Epithelial cell of proximal tubule (primary cell): ENCODE results near the gene ECM1. TPM values are rescaled to one million over a fixed set of nuclear protein-coding genes. Genes with fewer than 3 reads are reported as not detected.

Experiments used
- DNase-seq: peaks from one replicate; pipeline ENCODE4 v3.0.0-alpha.2; 2011; ENCODE audit warnings: low read depth
- H3K4me3 ChIP-seq: 2 replicates; pipeline ENCODE4 v1.5.1; 2011; ENCODE audit warnings: low read depth, mild to moderate bottlenecking, low read length
- CTCF ChIP-seq: conservative IDR thresholded peaks from 2 replicates; pipeline ENCODE4 v1.5.1; 2012; ENCODE audit warnings: low read depth, mild to moderate bottlenecking, low read length
- total RNA-seq: library from RNA; depleted of rRNA; stranded (reverse); fragments of >200 nt; gene quantifications from 2 replicates; pipeline ENCODE4 v1.2.3, GENCODE V29; 2015

Gene ECM1
- total RNA-seq, 1 donor from 2014 or later: 13.1 TPM

- DNase-seq: no peak
- H3K4me3 ChIP-seq: no peak overlapping the region
- TF ChIP-seq CTCF: peak; percentile 57
These were observed 23.0 kb upstream of the ECM1 start for GRCh38 chr1:150484861-150485260.

DNA sequence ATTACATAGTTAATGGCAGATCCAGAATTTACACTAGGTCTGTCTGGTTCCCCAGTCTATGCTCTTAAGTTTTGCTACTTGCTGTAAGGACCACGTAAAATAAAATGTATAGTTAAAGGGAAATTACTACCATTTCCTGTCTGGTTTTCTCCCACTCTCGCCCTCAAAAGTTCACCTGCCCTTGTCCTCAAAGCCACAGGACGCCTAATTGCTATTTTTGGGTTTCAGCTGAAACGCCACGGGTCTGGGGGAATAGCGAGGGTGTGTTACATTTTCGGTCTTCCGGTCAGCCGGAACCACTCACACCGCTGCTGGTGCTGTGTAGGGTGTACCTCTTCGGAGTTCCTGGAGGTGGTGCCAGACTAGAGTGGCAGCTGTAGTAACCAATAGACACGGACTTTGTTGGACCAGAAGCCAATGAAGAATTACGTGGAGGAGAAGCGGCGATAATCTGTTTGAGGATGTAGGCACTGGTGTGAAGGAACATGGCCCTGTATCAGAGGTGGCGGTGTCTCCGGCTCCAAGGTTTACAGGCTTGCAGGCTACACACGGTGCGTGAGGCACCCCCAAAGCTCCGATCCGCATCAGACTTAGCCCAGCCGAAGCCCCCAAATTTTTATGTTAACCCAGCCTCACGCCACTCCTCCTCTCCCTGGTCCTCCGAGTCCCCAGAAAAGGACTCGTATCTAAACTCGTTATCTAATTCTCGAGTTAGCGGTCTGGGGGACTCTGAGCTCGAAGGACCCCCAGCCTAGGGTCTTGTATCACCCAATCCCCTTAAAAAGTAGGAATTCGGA is 20.7 kb upstream of the ECM1 start, which contains the start of gene TARS2:
TARS2 (plus strand) TSS at position 454 of the 797 bp plus-strand sequence; CDS start at position 486, 32 bp downstream.
- DNase-seq: peak; percentile 86
- H3K4me3 ChIP-seq: peak within 1 kb of the TSS; percentile 78
- TF ChIP-seq CTCF: peak; percentile 15

- H3K4me3 ChIP-seq: peak overlapping the region; percentile 78
- TF ChIP-seq CTCF: no peak
- no peak for DNase-seq
These were observed 20.2 kb upstream of the ECM1 start for GRCh38 chr1:150487763-150488115.

DNA sequence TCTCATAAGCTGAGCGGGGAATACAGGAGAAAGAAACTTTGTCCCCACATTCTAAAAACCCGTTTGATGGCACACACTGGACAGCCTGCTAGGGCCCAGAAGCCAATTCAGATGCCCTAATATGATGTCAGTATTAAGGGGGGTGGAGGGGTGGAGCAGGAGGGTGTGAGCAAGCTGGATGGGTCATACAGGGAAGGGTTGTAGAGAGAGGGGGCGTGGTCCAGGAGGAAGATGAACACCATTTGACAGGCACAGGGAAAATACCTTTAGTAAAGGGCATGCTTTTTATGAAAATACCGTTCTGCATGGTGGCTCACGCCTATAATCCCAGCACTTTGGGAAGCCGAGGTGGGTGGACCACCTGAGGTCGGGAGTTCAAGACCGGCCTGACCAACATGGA is 14.7 kb upstream of the ECM1 start:
- TF ChIP-seq CTCF: no peak
- DNase-seq: no peak
- H3K4me3 ChIP-seq: no peak overlapping the region

GRCh38 chr1:150498342-150498741 is 9.6 kb upstream of the ECM1 start:
- H3K4me3 ChIP-seq: no peak overlapping the region
- no peak for DNase-seq
- no peak for TF ChIP-seq CTCF

GRCh38 chr1:150505431-150505830 is 2.5 kb upstream of the ECM1 start:
- H3K4me3 ChIP-seq: no peak overlapping the region
- no peak for DNase-seq
- TF ChIP-seq CTCF: no peak

- no peak overlapping the region for H3K4me3 ChIP-seq
- no peak for DNase-seq
- no peak for TF ChIP-seq CTCF
These were observed 1.1 kb downstream of the ECM1 start for GRCh38 chr1:150508982-150509381.
